AG09319 (cell line): Measurements from ENCODE around the gene CTRB2.

ENCODE experiments used
- DNase-seq: peaks from one replicate; pipeline ENCODE4 v3.0.0-alpha.2; 2010; ENCODE audit warnings: low read depth; ENCODE audit errors: extremely low read depth
- TF ChIP-seq, protein P1 (sequence below): IDR thresholded peaks from 2 replicates; pipeline ENCODE4 v1.5.1; 2011; ENCODE audit warnings: low read depth, mild to moderate bottlenecking, inconsistent platforms, low read length, moderate library complexity

CTRB2 gene

DNA sequence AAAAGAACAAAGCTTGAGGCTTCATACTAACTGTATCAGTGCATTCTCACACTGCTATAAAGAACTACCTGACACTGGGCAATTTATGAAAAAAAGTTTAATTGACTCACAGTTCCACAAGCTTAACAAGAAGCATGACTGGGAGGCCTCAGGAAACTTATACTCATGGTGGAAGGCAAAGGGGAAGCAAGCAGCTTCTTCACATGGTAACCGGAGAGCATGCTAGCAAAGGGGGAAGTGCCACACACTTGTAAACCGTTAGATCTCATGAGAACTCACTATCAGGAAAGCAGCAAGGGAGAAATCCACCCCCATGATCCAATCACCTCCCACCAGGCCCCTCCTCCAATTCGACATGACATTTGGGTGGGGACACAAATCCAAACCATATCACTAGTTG, 25.3 kb downstream of the CTRB2 start:
- DNase-seq: no peak
- TF ChIP-seq, protein P1, sequence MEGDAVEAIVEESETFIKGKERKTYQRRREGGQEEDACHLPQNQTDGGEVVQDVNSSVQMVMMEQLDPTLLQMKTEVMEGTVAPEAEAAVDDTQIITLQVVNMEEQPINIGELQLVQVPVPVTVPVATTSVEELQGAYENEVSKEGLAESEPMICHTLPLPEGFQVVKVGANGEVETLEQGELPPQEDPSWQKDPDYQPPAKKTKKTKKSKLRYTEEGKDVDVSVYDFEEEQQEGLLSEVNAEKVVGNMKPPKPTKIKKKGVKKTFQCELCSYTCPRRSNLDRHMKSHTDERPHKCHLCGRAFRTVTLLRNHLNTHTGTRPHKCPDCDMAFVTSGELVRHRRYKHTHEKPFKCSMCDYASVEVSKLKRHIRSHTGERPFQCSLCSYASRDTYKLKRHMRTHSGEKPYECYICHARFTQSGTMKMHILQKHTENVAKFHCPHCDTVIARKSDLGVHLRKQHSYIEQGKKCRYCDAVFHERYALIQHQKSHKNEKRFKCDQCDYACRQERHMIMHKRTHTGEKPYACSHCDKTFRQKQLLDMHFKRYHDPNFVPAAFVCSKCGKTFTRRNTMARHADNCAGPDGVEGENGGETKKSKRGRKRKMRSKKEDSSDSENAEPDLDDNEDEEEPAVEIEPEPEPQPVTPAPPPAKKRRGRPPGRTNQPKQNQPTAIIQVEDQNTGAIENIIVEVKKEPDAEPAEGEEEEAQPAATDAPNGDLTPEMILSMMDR: no peak

DNA sequence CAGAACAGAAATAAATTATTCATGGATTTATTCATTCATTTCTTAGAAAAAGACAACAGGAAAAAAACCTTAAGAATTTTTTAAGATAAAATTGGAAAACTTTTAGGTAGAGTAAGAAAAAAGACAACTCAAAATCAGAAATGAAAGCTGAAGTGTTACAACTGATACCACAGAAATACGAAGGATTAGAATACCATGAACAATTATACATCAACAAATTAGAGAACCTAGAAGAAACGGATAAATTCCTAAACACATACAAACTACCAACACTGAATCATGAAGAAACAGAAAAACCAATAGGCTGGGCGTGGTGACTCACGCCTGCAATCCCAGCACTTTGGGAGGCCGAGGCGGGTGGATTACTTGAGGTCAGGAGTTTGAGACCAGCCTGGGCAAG, 27.8 kb downstream of the CTRB2 start:
- TF ChIP-seq, protein P1: no peak
- DNase-seq: no peak

DNA sequence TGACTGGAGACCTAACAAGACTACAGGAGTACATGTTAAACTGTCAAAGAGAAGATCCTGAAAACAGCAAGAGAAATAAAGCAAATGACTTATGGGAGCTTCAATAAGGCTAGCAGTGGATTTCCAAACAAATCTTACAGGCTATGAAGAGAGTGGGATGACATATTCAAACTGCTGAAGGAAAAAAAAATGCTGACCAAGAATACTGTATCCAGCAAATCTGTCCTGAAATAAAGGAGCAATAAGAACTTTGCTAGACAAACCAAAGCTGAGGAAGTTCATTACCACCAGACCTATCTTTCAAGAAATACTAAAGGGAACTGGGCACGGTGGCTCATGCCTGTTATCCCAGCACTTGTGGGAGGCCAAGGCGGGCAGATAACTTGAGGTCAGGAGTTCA, 30.0 kb downstream of the CTRB2 start:
- TF ChIP-seq, protein P1: no peak
- DNase-seq: no peak

DNA sequence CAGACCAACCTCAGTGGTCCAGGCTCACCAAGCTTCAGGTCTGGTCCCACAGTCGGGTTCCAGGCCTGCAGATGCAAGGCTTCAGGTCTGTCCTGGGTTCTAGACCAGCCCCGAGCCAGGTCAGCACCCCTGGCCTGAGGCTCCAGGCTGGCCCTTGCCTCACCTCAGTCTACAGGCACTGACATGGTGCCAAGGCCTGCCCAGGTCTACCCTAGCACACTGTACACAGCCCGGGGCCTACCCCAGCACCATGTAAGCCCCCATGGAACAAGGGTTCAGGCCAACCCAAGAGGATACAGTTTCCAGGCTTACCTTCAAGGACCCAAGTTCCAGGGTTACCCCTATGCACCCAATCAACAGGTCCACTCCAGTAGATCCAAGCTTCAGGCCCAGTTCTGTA, 31.9 kb downstream of the CTRB2 start:
- TF ChIP-seq, protein P1: no peak
- no peak for DNase-seq

DNA sequence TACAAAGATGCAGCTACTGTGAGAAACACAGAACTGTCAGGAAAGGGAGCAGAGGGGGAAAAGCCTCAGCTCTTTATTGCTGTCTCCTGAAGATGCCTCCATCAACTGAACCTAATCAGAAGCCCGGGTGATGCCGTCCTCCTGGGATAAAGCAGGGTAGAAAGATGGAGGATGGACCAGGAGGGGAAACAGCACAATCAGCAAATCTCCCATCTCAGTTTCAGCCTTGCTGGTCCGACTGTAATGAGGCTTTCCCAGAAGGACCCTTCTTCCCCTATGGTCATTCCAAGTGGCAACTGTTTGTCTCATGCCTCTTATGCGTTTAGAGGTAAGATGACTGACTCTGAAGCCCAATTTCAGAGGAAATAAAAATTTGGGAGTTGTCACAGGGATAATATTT, 34.4 kb downstream of the CTRB2 start:
- TF ChIP-seq, protein P1: no peak
- DNase-seq: no peak

DNA sequence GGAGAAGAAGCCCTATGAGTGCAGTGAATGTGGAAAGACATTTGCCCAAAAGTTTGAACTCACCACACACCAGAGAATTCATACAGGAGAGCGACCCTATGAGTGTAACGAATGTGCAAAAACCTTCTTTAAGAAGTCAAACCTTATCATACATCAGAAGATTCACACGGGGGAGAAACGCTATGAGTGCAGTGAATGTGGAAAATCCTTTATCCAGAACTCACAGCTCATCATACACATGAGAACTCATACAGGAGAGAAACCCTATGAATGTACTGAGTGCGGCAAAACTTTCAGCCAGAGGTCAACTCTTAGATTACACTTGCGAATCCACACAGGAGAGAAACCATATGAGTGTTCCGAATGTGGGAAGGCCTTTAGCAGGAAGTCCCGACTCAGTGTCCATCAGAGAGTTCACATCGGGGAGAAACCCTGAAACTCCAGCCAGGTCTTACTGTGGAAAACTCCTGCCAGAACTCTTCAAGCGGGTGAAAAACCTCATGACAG, 37.0 kb downstream of the CTRB2 start:
- no peak for DNase-seq
- TF ChIP-seq, protein P1: no peak

DNA sequence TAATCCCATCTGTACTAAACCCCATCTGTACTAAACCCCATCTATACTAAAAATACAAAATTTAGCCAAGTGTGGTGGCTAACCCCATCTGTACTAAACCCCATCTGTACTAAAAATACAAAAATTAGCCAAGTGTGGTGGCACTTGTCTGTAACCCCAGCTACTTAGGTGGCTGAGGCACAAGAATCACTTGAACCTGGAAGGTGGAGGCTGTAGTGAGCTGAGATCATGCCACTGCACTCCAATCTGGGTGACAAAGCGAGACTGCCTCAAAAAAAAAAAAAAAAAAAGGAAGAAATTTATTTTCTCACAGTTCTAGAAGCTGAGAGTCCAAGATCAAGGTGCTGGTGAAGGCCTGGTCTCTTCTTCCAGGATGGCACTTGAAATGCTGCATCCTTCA, 46.6 kb downstream of the CTRB2 start:
- TF ChIP-seq, protein P1: no peak

More for the DNA sequence above, 46.6 kb downstream of the CTRB2 start:
- no peak for DNase-seq
